T-helper 2 cell treated with Interferon-gamma antibody and Interleukin-4, amounts not matched to agents 100 ng/mL and 5 ng/mL, for 36 hours (primary cell): ENCODE results near the gene FBXW5. TPM values are rescaled to one million over a fixed set of nuclear protein-coding genes. Genes with fewer than 3 reads are reported as not detected.

Source experiments
- intact Hi-C: fragments of 100-400 bp; cut with micrococcal nuclease; formaldehyde crosslinking; loops from one replicate; pipeline ENCODE4 v1.15.1; 2023
- total RNA-seq: library from RNA; stranded (reverse); gene quantifications from 2 replicates; pipeline ENCODE4 v1.2.3, GENCODE V29; 2022

Gene FBXW5
- total RNA-seq, 1 donor from 2014 or later: 109 TPM

DNA sequence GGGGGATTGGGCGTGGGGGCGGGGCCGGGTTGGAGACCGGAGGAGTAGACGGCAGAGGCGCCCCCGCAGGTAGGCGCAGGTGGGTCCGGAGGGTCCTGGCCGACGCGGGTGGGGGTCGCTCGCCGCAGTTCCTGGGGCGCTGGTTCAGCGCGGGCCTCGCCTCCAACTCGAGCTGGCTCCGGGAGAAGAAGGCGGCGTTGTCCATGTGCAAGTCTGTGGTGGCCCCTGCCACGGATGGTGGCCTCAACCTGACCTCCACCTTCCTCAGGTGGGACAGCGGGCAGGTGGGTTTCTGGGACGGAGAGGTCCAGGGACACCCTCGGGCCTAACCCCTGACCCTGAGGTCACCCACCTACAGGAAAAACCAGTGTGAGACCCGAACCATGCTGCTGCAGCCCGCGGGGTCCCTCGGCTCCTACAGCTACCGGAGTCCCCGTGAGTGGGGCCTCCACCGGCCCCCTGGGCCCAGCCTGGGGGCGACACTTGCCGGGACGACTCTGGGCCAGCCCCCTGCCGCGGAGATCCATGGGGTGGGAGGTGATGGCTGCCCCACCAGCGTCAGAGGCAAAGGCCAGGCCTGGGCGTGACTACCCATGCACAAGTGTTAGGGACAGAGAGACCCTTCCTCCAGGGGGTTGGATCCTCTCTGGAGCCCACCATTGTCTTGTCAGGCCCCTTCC is 34.5 kb upstream of the FBXW5 start:
- intact Hi-C loops: loop anchor here (1.0 kb wide), 3 partner anchors 13 to 43 kb away; partner anchors contain the start of gene PAXX

DNA sequence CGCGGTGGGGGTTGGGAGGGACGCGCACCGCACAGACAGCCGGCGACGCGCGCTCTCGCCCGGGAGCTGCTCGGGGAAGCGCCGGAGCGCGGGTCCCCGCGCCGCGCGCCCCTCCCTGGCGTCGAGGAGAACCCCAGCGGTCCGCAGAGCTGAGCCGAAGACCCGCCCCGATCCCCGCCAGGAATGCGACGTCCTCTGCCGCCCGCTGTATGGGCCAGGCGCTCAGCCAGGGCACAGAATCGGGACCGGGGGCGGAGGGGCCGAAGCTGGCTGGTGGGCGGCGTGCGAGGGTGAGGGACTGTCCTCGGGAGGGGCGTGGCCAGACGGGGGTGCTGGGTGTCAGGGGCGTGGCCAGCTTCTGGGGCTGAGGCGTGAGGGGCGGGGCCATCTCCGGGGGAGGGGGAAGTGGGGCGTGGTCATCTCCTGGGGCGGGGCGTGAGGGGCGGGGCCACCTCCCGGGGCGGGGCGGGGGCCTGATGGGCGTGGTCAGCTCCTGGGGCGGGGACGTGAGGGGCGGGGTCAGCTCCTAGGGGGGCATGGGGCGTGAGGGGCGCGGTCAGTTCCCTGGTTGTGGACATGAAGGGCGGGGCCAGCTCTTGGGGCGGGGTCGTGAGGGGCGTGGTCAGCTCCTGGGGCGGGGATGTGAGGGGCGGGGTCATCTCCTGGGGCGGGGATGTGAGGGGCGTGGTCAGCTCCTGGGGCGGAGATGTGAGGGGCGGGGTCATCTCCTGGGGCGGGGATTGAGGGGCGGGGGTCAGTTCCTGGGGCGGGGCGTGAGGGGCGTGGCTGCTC is 33.7 kb upstream of the FBXW5 start:
- intact Hi-C loops: loop anchor here (1.0 kb wide), 3 partner anchors 14 to 44 kb away; partner anchors contain the start of gene PAXX

DNA sequence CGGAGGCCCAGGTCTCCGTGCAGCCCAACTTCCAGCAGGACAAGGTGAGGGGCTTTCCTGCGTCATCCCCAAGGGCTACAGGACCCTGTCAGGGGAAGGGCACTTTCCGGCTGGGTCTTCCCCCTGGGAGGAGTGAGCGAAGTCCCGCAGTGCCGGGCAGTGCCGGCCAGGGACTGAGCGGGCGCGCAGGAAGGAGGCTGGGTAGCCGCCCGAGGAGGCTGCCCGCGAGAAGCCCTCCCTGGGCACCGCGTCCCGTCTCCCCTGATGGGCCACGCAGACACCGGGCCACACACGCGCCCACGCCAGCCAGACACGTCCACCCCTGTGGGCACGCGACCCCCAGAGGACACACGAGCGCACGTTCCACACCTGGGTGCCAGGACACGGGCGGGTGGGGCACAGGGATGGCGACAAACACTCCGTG is 33.1 kb upstream of the FBXW5 start:
- intact Hi-C loops: loop anchor here (1.0 kb wide), 3 partner anchors 15 to 45 kb away; partner anchors contain the start of gene PAXX

DNA sequence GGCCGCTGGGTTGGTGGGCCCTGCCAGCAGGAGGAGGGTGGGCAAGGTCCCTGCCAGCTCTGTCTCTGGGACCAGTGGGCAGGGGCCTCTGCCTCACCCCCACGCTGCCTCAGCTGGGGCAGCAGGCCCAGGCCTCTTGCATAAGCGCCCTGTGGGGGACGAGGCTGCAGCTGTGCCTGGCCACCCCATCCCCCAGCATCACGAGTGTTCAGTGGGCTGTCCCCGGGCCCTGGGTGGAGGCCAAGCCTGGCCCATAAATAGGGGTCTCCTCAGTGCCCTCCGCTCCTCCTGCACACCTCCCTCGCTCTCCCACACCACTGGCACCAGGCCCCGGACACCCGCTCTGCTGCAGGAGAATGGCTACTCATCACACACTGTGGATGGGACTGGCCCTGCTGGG is 32.7 kb upstream of the FBXW5 start, which contains the start of gene PTGDS:
Gene PTGDS (plus strand): TSS at position 282 of the 400 bp plus-strand sequence. CDS start 75 bp downstream, at position 357.
- intact Hi-C loops: no loop called here

DNA sequence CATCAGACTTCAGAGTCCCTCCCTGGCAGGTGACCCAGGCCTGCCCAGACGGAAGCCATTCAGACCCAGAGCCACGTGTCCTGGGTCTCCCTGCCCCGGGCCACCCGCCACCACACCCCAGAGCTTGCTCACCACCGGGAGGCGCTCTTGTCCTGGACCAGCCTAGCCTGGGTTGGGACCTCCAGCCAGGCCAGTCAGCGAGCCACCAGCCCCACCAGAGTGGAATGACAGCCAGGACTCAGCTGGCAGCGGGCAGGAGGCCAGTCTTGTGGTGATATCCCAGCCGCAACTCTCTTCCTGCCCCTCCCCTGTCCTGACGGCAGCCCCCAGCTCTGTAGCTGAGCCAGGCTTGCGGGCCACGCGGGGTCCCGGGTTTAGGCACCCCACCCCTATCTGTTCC is 31.1 kb upstream of the FBXW5 start:
- intact Hi-C loops: no loop called here

DNA sequence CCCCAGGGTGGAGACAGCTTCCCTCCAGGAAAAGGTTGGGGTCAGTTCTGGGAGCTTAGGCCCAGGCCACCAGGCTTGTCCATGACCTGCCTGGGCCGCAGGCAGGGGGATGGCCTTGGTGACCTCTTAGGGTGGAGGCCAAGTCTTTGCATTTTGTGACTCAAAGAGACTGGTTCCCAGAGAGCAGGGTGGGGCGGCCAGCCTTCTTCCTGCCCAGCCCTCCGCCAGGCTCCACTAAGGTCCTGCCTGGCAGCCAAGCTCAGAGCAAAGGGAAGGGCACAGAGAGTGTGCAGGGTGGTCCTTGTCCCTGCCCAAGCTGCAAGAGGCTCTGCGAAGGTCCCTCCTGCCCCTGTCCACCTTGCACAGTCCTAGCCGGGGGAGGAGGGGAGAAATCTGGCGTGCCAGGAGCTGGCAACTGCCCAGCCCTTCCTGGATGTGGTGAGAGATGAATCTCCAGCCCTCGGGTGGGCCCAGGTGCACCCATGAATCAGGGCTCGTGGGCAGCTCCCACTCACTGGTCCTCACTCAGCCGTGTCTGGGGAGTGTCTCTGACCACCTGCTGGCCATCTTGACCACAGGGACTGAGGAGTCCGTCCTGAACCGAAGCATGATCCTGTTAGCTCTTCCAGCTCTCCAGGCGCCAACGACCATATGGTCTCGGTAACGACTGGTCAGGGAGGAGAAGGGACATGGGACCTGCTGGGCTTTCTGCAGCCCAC is 30.4 kb upstream of the FBXW5 start:
- intact Hi-C loops: no loop called here

DNA sequence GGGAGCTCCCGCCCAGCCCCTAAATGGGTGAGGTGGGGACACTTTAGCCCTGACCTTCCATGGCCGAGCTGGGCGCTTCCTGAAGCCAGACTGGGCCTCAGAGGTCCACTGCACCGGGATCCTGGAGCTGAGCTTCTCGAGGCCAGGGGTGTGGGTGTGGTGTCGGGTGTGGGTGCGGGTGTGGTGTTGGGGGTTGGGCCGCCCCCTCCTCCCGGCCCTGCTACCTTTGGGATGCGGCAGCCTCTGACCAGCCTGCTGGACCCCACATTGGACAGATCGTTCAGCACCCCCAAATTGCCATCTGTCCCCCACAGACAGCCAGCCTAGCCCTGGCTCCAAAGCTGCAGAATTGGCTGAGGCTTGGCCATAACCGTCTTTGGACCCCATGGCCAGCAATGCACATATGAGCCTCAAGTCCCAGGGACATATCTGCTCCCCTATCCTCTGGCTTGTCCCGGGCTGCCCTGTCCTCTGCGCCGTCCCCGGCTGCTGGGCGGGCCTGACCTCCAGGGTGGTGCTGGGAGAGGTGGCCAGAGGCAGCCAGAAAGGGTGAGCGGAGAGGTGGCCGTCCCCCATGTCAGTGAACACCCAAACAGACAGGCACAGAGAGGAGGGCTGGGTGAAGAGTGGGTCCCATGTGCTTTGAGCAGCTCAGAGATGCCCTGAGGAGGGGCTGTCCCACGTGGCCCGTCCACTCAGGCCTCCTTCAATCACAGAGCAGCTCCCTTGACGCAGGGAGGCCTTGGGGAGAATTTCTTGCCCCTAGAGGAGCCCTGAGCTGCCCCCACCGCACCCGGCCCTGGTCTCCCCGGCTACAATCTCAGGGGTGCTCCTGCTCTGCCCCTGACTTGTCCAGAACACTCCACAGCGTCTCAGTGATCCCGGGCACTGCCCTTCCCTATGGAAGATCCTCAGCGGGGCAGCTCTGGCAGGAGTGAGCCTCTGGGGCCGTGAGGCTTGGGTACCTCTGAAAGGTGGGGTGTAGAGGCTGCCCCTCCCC is 29.4 kb upstream of the FBXW5 start:
- intact Hi-C loops: no loop called here

DNA sequence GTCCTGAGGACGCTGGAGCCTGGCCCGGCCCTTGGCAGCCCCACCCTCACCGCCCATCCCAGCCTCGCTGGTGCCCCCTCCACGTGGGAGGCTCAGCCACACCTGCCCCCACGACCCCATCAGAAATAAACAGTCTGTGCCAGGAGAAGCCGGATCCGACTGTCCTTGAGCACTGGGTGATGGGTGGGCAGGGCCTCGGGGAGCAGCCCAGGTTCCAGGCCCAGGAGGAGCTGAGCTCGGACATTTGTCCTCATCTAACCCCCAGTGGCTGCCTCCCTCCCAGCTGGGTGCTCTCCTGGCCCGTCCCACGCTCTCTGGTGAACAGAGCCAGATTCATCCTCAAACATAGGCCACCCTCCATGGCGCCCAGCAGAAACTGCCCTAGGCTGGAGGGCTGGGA is 28.2 kb upstream of the FBXW5 start:
- intact Hi-C loops: no loop called here

DNA sequence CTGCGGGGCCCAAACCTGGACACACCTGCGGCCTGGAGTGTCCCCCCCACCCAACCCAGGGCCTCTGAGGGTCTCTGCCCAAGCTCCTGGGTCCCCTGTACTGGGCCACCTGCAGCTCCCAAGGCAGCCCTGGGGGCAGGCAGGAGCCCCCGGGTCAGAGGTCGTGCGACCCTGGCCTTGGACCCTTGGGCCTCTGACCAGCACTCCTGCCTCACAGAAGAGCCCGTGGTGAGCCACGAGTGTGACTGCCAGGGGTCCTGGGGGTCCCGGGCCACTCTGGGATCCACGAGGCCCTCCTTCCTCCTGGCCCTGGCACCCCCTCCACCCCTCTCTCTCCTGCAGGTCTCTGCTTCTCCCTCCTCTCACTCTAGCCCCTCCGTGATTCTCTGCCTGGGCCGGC is 27.8 kb upstream of the FBXW5 start:
- intact Hi-C loops: no loop called here

DNA sequence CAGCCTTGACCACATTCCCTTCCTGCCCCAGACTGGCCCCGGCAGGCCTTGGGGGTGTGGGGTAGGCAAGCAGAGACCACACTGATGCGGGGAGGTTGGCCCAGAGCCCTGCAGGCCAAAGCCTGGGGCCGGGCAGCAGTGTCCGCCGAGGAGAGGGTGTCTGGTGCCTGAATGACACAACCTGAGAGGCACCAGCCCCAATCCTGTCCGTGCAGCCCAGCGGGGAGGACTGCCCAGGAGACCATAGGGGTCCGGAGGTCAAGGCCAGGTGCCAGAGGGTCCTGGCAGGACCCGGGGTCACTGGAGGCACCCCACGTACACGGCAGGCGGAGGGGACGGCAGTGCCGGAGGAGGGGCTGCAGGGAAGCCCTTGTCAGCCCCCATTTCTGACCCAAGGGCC is 27.2 kb upstream of the FBXW5 start:
- intact Hi-C loops: no loop called here

DNA sequence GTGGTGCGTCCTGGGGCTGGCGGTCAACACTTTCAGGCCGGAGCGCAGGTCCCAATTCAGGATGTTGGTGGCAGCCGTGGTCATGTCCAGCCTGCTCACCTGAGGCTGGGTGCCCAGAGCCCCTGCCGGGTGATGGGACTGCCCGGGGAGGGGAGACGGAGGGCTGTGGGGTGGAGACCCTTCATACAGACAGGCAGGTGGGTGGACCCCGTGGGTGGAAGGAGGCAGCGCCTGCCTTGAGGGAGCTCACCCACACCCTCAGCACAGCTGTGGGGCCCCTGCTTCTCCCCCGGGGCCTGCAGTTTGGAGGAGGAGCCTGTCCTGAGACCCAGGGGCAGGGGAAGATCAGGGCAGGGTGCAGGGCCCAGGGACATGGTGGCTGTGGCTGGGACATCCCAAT is 25.8 kb upstream of the FBXW5 start:
- intact Hi-C loops: no loop called here

DNA sequence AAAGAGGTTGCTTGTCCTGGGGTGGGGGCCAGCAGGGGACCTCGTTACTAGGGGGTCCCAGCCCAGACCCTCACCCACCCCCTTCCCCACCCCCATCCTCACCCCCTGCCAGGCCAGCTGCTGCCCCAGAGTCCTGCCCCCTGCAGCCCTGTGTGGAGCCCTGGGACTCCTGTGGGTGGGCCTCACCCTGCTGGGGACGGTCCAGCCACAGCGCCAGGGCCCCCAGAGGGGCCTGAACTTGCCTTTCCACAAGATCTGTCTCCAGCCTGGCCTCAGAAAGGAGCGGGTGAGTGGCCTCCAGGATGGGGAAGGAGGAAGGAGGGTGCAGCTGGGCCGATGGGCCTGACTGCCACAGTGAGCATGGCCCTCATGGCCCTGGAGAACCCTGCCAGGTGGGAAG is 25.2 kb upstream of the FBXW5 start:
- intact Hi-C loops: no loop called here

DNA sequence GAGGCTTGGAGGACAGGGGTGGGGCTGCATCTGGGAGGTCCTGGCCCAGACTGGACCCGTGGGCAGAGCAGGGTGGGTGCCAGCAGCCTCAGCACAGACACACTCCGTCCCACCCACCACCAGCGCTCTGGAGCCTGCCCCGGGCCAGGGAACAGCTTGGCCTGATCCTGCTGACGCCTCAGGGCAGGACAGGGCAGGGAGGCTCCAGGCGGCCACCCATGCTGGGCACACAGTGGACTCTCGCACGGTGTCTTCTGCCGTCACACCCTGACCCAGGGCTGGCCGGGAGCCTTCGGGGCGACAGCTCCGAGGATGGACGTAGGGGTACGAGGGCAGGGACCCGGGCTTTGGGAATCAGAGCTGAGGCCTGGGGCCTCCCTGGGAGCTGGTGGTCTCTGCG is 24.6 kb upstream of the FBXW5 start:
- intact Hi-C loops: no loop called here

DNA sequence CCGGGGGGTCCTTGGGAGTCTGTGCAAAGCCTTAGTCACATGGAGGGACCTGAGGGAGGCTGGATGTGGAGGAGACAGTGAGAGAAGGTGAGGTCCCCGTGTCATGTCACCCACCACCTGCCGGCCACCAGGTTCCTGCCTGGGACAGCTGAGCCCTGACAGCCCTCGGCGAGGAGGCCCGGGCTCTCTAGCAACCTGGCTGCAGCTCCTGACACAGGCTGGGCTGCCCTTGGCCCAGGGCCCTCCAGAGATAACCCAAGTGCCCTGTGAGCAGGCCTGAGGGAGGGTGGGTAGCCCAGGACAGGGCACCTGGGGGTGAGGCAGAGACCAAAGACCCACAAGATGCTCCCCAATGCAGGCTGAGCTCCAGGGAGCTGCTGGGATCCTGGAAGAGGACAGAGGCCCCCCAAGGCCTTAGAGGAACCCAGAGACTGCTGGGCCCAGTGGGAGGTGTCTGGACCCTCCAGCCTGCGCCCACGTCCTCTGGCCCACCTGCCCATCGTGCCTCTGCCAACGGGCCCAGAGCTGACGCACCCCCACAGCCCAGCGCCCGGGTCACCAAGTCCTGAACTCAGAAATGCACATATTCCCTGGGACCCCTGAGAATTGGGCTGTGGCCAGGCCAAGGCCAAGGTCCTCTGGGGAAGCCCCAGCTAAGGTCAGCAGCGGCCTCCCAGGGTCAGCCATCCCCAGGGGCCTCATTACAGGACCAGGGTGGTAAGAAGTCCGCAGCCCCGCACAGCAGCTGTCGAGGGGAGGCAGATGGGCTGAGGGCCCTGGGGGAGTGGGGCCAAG is 24.0 kb upstream of the FBXW5 start:
- intact Hi-C loops: no loop called here

DNA sequence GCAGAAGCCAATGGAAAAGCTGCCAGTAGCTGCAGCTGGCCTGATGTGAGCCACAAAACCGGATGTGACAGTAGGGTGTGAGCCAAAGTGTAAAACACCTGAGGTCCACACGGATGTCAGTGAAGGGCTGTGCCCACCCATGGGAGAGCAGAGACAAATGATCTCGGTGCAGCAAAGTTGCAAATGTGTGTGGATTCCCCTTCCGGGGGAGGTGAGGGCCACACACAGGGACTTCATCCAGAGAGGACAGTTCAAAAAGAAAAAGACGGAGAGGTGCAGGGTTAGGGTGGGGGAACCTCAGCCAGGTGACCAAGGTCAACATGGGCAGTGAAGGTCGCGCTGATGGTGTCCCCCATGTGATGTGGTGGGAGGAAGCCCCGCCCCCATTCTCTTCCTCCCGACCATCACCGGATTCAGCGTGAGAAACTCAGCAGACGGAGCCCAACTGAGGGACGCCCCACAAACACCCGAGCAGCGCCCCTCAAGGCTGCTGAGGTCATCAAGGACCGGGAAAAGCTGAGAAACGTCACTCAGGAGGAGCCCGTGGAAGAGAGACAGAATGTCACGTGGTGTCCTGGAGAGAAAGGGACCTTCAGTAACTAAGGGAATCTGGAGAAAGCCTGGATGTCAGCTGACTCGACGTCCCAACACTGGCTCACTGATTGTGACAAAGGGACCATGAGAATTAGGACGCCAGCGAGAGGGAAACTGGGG is 21.4 kb upstream of the FBXW5 start:
- intact Hi-C loops: no loop called here

DNA sequence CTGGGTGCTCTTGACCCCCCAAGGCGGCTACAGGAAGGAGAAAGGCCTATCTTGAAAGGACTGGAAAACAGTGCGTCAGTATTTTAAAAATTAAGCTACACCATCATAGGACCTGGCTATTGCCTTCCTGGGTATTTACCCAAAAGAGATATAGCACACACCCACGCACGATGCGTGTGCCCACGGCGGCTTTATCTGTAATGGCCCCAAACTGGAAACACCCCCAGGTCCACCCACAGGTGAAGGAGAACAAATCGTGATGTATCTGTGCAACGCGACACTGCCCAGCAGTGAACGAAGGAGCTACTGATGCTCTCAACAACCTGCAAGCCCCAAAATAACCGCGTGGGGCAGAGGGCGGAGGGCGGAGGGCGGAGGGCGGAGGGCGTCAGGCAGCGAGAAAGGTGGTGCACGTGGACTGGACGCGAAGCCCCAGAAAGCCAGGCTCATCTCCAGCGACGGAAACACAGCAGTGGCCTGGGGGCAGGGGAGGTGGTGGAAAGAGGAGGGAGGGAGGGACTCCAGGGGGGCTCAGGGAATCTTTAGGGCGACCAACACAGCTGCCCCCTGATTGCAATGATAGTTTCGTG is 20.4 kb upstream of the FBXW5 start:
- intact Hi-C loops: no loop called here

DNA sequence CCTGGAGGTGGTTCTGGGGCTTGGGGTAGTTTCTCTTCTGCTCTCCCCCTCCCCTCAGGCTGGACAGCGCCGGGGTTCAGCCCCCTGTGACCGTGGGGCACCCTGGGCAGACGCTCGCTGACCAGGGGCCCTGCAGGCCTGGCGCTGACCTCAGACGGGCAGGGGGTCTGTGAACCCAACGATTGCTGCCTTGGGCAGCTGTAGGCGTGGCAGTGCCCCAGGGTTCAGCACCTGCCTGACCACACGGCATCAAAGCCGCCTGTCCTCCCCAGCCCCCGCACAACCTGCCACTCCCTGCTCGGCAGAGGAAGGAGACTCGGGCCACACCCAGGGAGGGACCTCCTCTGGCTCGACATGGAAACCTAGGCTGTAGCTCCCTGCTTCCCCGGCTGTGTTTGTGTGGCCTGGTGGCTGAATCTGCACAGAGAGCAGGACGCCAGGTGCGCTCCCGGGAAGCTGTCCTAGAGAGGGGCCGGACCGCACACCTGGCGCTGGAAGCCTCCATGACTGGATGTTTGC is 19.7 kb upstream of the FBXW5 start:
- intact Hi-C loops: no loop called here

DNA sequence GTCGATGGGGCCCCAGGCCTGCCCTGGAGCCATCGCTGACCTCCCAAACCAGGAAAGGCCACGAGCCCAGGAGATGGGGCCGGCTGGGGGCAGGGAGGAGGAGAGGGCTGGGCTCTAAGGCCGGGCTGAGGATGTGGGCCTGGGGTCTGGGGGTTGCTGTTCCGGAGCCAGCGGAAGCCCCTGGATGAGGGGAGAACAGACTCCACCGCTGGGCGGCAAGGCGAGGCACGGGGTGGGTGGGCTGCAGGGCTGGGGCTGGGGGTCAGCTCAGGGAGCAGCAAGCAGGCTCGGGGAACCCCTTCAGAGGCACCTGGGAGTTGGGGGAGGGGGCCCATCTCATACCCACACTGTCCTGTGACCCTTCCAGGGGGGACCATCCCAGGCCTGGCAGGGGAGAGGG is 19.2 kb upstream of the FBXW5 start:
- intact Hi-C loops: no loop called here

DNA sequence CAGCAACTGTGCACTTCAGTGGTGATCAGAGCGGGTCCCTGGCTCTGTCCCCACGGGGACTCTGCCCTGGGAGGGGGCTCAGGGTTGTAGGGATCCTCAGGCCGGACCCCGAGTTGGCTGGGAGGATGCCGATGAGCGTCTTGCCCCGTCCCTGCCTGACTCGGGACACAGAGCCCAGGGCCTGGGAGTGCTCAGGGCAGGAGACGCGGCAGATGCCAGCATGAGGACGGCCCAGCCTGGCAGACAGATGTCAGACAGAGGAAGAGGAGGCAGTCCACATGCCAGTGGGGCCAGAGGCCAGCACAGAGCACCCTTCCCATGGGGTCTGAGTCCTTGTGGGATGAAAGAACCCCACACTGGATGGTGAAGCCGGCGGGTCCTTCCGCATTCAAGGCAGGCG is 18.8 kb upstream of the FBXW5 start:
- intact Hi-C loops: no loop called here
